IMR-90 (cell line): Measurements from ENCODE around the gene CCDC87. TPM values are rescaled to one million over a fixed set of nuclear protein-coding genes. Genes with fewer than 3 reads are reported as not detected.
A peak's percentile ranks its signal among the peaks of the same experiment; 100 is the strongest.
"Not testable (repeated sequence)": the region's sequence is repeated elsewhere in the genome, so short reads cannot be mapped to it uniquely, and the experiment has no call there.

Experiments used
- ATAC-seq: fragments of 200-7000 bp; cut with Tn5 transposase; 2 replicates; pipeline ENCODE4 v1.9.1; 2020; ENCODE audit warnings: low read depth, mild to moderate bottlenecking, moderate library complexity
- BruUV-seq: library from RNA; stranded (reverse); fragments of 400-500 nt; replicated peaks from 2 replicates; lab custom pipeline; 2021; lab: Mats Ljungman, UMichigan
- CTCF ChIA-PET: fragments of 300-600 bp; formaldehyde crosslinking; extraction: SDS; loops from one replicate; lab custom pipeline; 2021; ENCODE audit warnings: antibody characterized with exemption; lab: Yijun Ruan, JAX
- POLR2A ChIA-PET: fragments of 300-600 bp; sonication (Branson Sonifier 250); formaldehyde crosslinking; loops from one replicate; lab custom pipeline; 2022; ENCODE audit warnings: antibody characterized with exemption; ENCODE audit not compliant: unreplicated experiment; lab: Charles Lee
- DNase-seq: peaks from one replicate; pipeline ENCODE4 v3.0.0; 2013
- H2AFZ ChIP-seq: replicated peaks from 2 replicates; pipeline ENCODE3; 2013; ENCODE audit warnings: low read length, mild to moderate bottlenecking; ENCODE audit not compliant: poor library complexity
- H2AK5ac ChIP-seq: 2 replicates; pipeline ENCODE4 v1.6.1; 2013; ENCODE audit warnings: low read depth, low read length, inconsistent platforms
- H2AK9ac ChIP-seq: replicated peaks from 2 replicates; pipeline ENCODE3; 2013; ENCODE audit warnings: mild to moderate bottlenecking, low read depth, low read length, moderate library complexity; ENCODE audit not compliant: poor library complexity
- H2BK120ac ChIP-seq: 2 replicates; pipeline ENCODE4 v1.6.1; 2013; ENCODE audit warnings: low read depth, low read length, inconsistent platforms
- H2BK15ac ChIP-seq: 3 replicates; pipeline ENCODE4 v1.6.1; 2013; ENCODE audit warnings: low read depth, low read length, inconsistent platforms
- H2BK20ac ChIP-seq: 2 replicates; pipeline ENCODE4 v1.6.1; 2013; ENCODE audit warnings: low read depth, mild to moderate bottlenecking, inconsistent platforms, low read length, moderate library complexity
- H2BK5ac ChIP-seq: 2 replicates; pipeline ENCODE4 v1.6.1; 2013; ENCODE audit warnings: mild to moderate bottlenecking, low read depth, low read length, inconsistent platforms; ENCODE audit not compliant: poor library complexity, severe bottlenecking
- H3K14ac ChIP-seq: replicated peaks from 2 replicates; pipeline ENCODE4 v1.6.1; 2013; ENCODE audit warnings: low read depth, low read length, inconsistent platforms
- H3K18ac ChIP-seq: 2 replicates; pipeline ENCODE4 v1.6.1; 2013; ENCODE audit warnings: low read depth, low read length, control low read depth
- H3K23ac ChIP-seq: 2 replicates; pipeline ENCODE4 v1.6.1; 2013; ENCODE audit warnings: low read depth, low read length, inconsistent platforms
- H3K27ac ChIP-seq: 2 replicates; pipeline ENCODE4 v1.5.1; 2013; ENCODE audit warnings: mild to moderate bottlenecking, control low read depth, low read length; ENCODE audit not compliant: insufficient read depth
- H3K27me3 ChIP-seq: 2 replicates; pipeline ENCODE4 v1.6.1; 2013; ENCODE audit warnings: low read length; ENCODE audit not compliant: control insufficient read depth, insufficient read depth
- H3K36me3 ChIP-seq: 2 replicates; pipeline ENCODE4 v1.6.1; 2013; ENCODE audit warnings: low read length, mixed read lengths; ENCODE audit not compliant: control insufficient read depth, insufficient read depth
- H3K4ac ChIP-seq: 2 replicates; pipeline ENCODE4 v1.6.1; 2013; ENCODE audit warnings: low read depth, low read length, inconsistent platforms
- H3K4me1 ChIP-seq: 2 replicates; pipeline ENCODE4 v1.6.1; 2013; ENCODE audit warnings: low read length, mixed read lengths; ENCODE audit not compliant: control insufficient read depth, insufficient read depth
- H3K4me2 ChIP-seq: 2 replicates; pipeline ENCODE4 v1.6.1; 2013; ENCODE audit warnings: low read depth, mild to moderate bottlenecking, control low read depth, low read length, moderate library complexity
- H3K4me3 ChIP-seq: 2 replicates; pipeline ENCODE4 v1.5.1; 2013; ENCODE audit warnings: low read depth, mild to moderate bottlenecking, control low read depth, low read length, moderate library complexity; ENCODE audit not compliant: insufficient read depth
- H3K56ac ChIP-seq: 2 replicates; pipeline ENCODE4 v1.6.1; 2013; ENCODE audit warnings: low read length, inconsistent platforms; ENCODE audit not compliant: insufficient read depth; ENCODE audit errors: extremely low read depth
- H3K79me1 ChIP-seq, 2 experiments: 2 replicates each; pipeline ENCODE4 v1.6.1; 2013; ENCODE audit warnings: low read length in 2 of 2, inconsistent platforms in 1 of 2, low read depth in 1 of 2
- H3K9ac ChIP-seq: 2 replicates; pipeline ENCODE4 v1.6.1; 2013; ENCODE audit warnings: low read depth, low read length, control low read depth
- H3K9me1 ChIP-seq: 2 replicates; pipeline ENCODE4 v1.6.1; 2013; ENCODE audit warnings: low read length, inconsistent platforms; ENCODE audit not compliant: insufficient read depth
- H3K9me3 ChIP-seq: 2 replicates; pipeline ENCODE4 v1.6.1; 2013; ENCODE audit warnings: low read length; ENCODE audit not compliant: control insufficient read depth, insufficient read depth
- H4K20me1 ChIP-seq: 2 replicates; pipeline ENCODE4 v1.6.1; 2013; ENCODE audit warnings: low read length, inconsistent platforms; ENCODE audit not compliant: insufficient read depth
- H4K5ac ChIP-seq: 2 replicates; pipeline ENCODE4 v1.6.1; 2013; ENCODE audit warnings: mild to moderate bottlenecking, low read depth, low read length, control low read depth
- H4K8ac ChIP-seq, 2 experiments: 2 replicates each; pipeline ENCODE4 v1.6.1; 2013; ENCODE audit warnings: low read depth in 2 of 2, low read length in 2 of 2, control low read depth in 1 of 2, inconsistent platforms in 1 of 2
- H4K91ac ChIP-seq: 2 replicates; pipeline ENCODE4 v1.6.1; 2013; ENCODE audit warnings: low read depth, low read length, inconsistent platforms; ENCODE audit not compliant: insufficient read depth
- RAD21 ChIP-seq: IDR thresholded peaks from 2 replicates; pipeline ENCODE4 v1.6.1; 2012; ENCODE audit warnings: low read length, improper control_type of control experiment
- RCOR1 ChIP-seq: IDR thresholded peaks from 2 replicates; pipeline ENCODE4 v1.6.1; 2012; ENCODE audit warnings: mild to moderate bottlenecking, low read length, improper control_type of control experiment; ENCODE audit not compliant: insufficient replicate concordance
- RFX5 ChIP-seq: IDR thresholded peaks from 2 replicates; pipeline ENCODE4 v1.8.0; 2012; ENCODE audit warnings: low read depth, mild to moderate bottlenecking, low read length, moderate library complexity
- WGBS, 2 experiments: methylation state at CpG; one replicate each; pipeline versions ENCODE4 v1.1.5 to v1.1.7; 2013; ENCODE audit warnings: missing lambda C conversion rate in 2 of 2; ENCODE audit not compliant: insufficient read length in 1 of 2; ENCODE audit errors: extremely low coverage in 2 of 2; 5-methylcytosine and 5-hydroxymethylcytosine counted together
- dilution Hi-C: fragments of 300-500 bp; cut with HindIII; formaldehyde crosslinking; loops from one replicate; pipeline ENCODE4 v1.14.3; 2018; ENCODE audit warnings: low sequenced_read_pairs; ENCODE audit not compliant: unreplicated experiment
- in situ Hi-C: fragments of 300-500 bp; cut with MboI; formaldehyde crosslinking; loops from 3 replicates; pipeline ENCODE4 v1.14.3; 2019; ENCODE audit warnings: low sequenced_read_pairs, inconsistent platforms, mixed read lengths
- intact Hi-C: fragments of 100-400 bp; cut with micrococcal nuclease; formaldehyde crosslinking; loops from 2 replicates; pipeline ENCODE4 v1.10.0; 2022
- polyA plus RNA-seq, 3 experiments: library from polyadenylated mRNA; depleted of rRNA; stranded (reverse); fragments of >200 nt; gene quantifications; 2 replicates each; pipeline ENCODE4 v1.2.3, GENCODE V29; 2012; ENCODE audit warnings: low replicate concordance in 1 of 3
- total RNA-seq: library from RNA; depleted of rRNA; stranded (reverse); fragments of >200 nt; gene quantifications from 2 replicates; pipeline ENCODE4 v1.2.3, GENCODE V29; 2012

Gene CCDC87
- total and polyA plus RNA-seq, 2 of the 4 experiments (the other 2 are of a cell fraction) = 0.18 to 0.19 TPM

DNA sequence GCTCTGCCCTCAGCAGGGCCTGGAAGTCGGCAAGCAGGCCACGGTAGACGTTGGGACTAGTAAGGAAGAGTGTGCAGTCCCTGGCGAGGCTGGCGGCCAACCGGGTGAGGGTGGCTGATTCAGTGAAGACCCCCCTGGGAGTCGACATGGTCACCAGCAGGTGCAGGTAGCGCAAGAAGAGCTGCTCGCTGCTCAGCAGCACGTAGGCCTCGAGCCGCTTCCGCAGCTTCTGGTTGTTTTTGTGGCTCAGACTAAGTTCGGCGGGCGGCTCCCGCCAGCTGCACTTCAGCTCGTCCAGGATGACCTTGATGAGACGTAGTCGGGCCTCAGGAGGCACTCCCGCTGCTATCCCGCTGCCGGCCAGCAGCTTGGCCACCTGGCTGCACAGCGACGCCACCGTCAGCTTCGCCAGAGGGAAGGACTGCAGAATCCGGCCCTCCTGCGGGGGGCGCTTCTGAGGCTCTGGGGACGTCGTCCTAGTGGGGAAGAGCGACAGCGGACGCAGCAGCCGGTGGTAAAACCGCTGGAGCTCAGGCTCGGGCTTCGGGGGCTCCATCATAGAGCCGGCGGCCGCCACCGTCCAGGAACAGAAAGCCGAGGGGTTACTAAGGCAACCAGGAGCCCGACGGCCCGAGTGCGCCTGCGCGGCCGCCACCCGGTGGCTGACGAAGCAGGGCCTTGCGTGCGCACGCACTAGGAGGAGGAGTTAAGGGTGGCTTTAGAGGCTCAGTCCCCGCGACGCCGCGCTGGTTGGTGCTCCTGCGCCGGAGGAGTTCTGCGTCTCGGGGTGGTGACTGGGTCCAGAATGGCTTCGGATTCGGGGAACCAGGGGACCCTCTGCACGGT lies at the start of gene CCDC87, which contains the start of gene CCS (continued):
- TF ChIP-seq RCOR1 (no peak), RAD21 (peak; percentile 42), RFX5 (no peak)

DNA sequence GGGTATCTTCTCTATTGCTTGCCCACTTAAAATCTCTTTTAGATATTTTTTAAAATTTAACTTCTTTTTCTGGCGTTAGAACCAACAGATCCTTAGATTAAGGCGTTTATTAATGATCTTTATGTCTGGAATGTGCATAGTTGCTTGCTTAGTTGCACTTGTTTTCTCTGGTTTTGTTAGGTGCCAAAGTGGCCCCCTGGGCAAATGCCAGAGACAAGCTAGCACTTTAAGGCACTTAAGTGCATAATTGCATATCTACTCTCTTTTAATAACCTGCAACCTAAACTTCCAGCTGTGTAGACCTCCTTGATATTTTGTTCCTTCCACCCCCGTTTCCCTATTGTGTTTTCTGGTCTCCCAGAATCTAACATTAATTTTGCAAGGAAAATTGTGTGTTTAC lies 49.0 kb upstream of the CCDC87 start:
- Histone ChIP-seq H2AK5ac (no peak overlapping the region), H3K4me3 (no peak overlapping the region), H3K56ac (no peak overlapping the region), H3K36me3 (peaks cover 43% of the 10 kb centered on the region), H3K9me3 (no peaks in the 10 kb centered on the region), H2BK120ac (no peak overlapping the region), H3K18ac (no peak overlapping the region), H3K4me2 (peak overlapping the region; percentile 79), H3K27me3 (no peaks in the 10 kb centered on the region), H3K4me1 (peaks cover 25% of the 10 kb centered on the region), H4K20me1 (peaks cover 93% of the 10 kb centered on the region), H2BK15ac (no peak overlapping the region), H4K91ac (no peak overlapping the region), H4K8ac (no peak overlapping the region), H3K9ac (no peak overlapping the region), H2BK20ac (no peak overlapping the region), H3K9me1 (peaks cover 20% of the 10 kb centered on the region), H2AK9ac (no peak overlapping the region), H3K4ac (no peak overlapping the region), H2AFZ (no peak overlapping the region), H4K5ac (no peak overlapping the region), H3K79me1 (peaks cover 24 to 88% of the 10 kb centered on the region in 2 experiments), H3K27ac (no peak overlapping the region), H3K23ac (no peak overlapping the region), H3K14ac (no peak overlapping the region), H2BK5ac (no peak overlapping the region)
- BruUV-seq = no TSS peak
- POLR2A ChIA-PET = no interaction called here
- CTCF ChIA-PET = interaction anchor here (0.7 kb wide), 1 partner anchor 317 kb away, joined by 3 read pairs; the partner anchor contains the start of gene PC
- no peak for TF ChIP-seq RCOR1
- intact Hi-C loops = loop anchor here (2.0 kb wide), 1 partner anchor 63 kb away; no protein-coding TSS in a partner anchor
- in situ Hi-C loops = no loop called here
- ATAC-seq = no peak
- dilution Hi-C loops = no loop called here
- no peak for DNase-seq
- WGBS, 2 experiments = no CpG with 5 or more reads among the region's 3 CpGs

DNA sequence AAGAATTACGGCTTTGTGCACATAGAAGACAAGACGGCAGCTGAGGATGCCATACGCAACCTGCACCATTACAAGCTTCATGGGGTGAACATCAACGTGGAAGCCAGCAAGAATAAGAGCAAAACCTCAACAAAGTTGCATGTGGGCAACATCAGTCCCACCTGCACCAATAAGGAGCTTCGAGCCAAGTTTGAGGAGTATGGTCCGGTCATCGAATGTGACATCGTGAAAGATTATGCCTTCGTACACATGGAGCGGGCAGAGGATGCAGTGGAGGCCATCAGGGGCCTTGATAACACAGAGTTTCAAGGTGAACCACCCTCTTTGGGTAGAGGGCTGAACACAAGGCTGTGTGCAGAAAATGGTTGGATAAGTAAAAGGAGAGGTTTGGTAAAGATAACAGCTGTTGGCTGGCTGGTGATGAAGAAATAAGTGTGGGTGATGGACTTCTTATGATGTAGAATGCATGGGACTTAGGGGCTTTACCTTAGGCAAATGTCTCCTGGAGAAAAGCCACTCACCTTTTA lies 47.0 kb upstream of the CCDC87 start:
- CTCF ChIA-PET, H3K14ac ChIP-seq, H3K9ac ChIP-seq: not testable (repeated sequence)

More for the DNA sequence above, 47.0 kb upstream of the CCDC87 start:
- H2BK20ac ChIP-seq, H2BK120ac ChIP-seq, H2BK15ac ChIP-seq, dilution Hi-C loops, H3K27ac ChIP-seq, H3K9me1 ChIP-seq, H2AK5ac ChIP-seq, H4K5ac ChIP-seq, H4K91ac ChIP-seq, H3K56ac ChIP-seq, H3K18ac ChIP-seq, BruUV-seq, H2AK9ac ChIP-seq, POLR2A ChIA-PET, H2AFZ ChIP-seq, H2BK5ac ChIP-seq, H3K4ac ChIP-seq, DNase-seq, H4K8ac ChIP-seq, H3K9me3 ChIP-seq, in situ Hi-C loops, H3K27me3 ChIP-seq, ATAC-seq: not testable (repeated sequence)
- H3K4me1 ChIP-seq = peaks cover 21% of the 10 kb centered on the region
- peaks cover 16 to 81% of the 10 kb centered on the region in 2 experiments; a peak in 3 of 4 replicates for H3K79me1 ChIP-seq
- H3K36me3 ChIP-seq = peaks cover 28% of the 10 kb centered on the region
- H3K4me3 ChIP-seq = peak overlapping the region; percentile 76
- H3K4me2 ChIP-seq = peak overlapping the region; percentile 93
- H3K23ac ChIP-seq = peak overlapping the region; percentile 64; the same call in 1 of the 2 replicates
- intact Hi-C loops = loop anchor here (2.0 kb wide), 3 partner anchors 23 to 93 kb away; partner anchors contain the start of genes ACTN3, RBM14 and ZDHHC24
- 75% methylated on average over 2 of the region's 10 CpGs; no CpG with 5 or more reads in 1 of the 2 experiments for WGBS, 2 experiments
- H4K20me1 ChIP-seq = peaks cover 86% of the 10 kb centered on the region
